Astrocyte (in vitro differentiated cells and primary cell): ENCODE results near the gene LTK.

Experiments used
- CTCF ChIP-seq: IDR thresholded peaks from 2 replicates; pipeline ENCODE4 v1.5.1; 2011; ENCODE audit warnings: low read depth, mild to moderate bottlenecking, inconsistent platforms, low read length, moderate library complexity; ENCODE audit not compliant: insufficient read depth
- EZH2 ChIP-seq: IDR thresholded peaks from 2 replicates; pipeline ENCODE4 v1.6.1; 2012; ENCODE audit warnings: mild to moderate bottlenecking, low read length, inconsistent platforms; ENCODE audit not compliant: insufficient read depth

GRCh38 chr15:41559239-41559782, 45.7 kb upstream of the LTK start:
- TF ChIP-seq CTCF (no peak), EZH2 (peak; percentile 9)
